ENCODE measurements around the gene ZNF385A. TPM values are rescaled to one million over a fixed set of nuclear protein-coding genes. Genes with fewer than 3 reads are reported as not detected.

ZNF385A gene
- total RNA-seq, 1 donor from 2014 or later, result 52.2 TPM

GRCh38 chr12:54392485-54393206 lies 8.1 kb upstream of the ZNF385A start:
- no peak for ATAC-seq

- peak; percentile 50 for ATAC-seq
These were observed 6.4 kb upstream of the ZNF385A start for GRCh38 chr12:54390668-54391551.

- ATAC-seq, result peak; percentile 56
These were observed 5.7 kb upstream of the ZNF385A start for GRCh38 chr12:54390176-54390667.

- ATAC-seq, result no peak
These were observed 5.2 kb upstream of the ZNF385A start for GRCh38 chr12:54389607-54390175.

GRCh38 chr12:54389134-54389508 lies 4.6 kb upstream of the ZNF385A start:
- ATAC-seq, result no peak

- peak; percentile 22 for ATAC-seq
These were observed 4.0 kb upstream of the ZNF385A start for GRCh38 chr12:54388237-54389133.

- no peak for ATAC-seq
These were observed 2.6 kb upstream of the ZNF385A start for GRCh38 chr12:54387114-54387467.

GRCh38 chr12:54386403-54387113 lies 2.0 kb upstream of the ZNF385A start:
- ATAC-seq, result no peak

GRCh38 chr12:54385251-54385914 lies 850 bp upstream of the ZNF385A start:
- ATAC-seq, result no peak

GRCh38 chr12:54383041-54383609 lies 1.4 kb downstream of the ZNF385A start:
- peak; percentile 84 for ATAC-seq

GRCh38 chr12:54381136-54381535 lies 3.4 kb downstream of the ZNF385A start:
- no peak for ATAC-seq

GRCh38 chr12:54379398-54380201 lies 4.9 kb downstream of the ZNF385A start:
- peak; percentile 65 for ATAC-seq

GRCh38 chr12:54378796-54379397 lies 5.6 kb downstream of the ZNF385A start:
- ATAC-seq, result peak; percentile 26

- ATAC-seq, result no peak
These were observed 6.6 kb downstream of the ZNF385A start for GRCh38 chr12:54377797-54378515.

GRCh38 chr12:54377007-54377406 lies 7.5 kb downstream of the ZNF385A start:
- ATAC-seq, result no peak

GRCh38 chr12:54376596-54376995 lies 7.9 kb downstream of the ZNF385A start:
- no peak for ATAC-seq

GRCh38 chr12:54375259-54375579 lies 9.3 kb downstream of the ZNF385A start:
- no peak for ATAC-seq

GRCh38 chr12:54374562-54375258 lies 9.8 kb downstream of the ZNF385A start:
- no peak for ATAC-seq
